Stimulated activated CD4-positive, alpha-beta T cell treated with anti-CD3 and anti-CD28 coated beads, Interleukin-15, amount 100 ng/mL, for 48 hours (primary cell): Measurements from ENCODE around the gene KRTAP4-7.
"Not testable (repeated sequence)": the region's sequence is repeated elsewhere in the genome, so short reads cannot be mapped to it uniquely, and the experiment has no call there.

ENCODE experiments used
- DNase-seq, 2 donors: peaks; one replicate each; pipeline ENCODE4 v3.0.0-alpha.2; 2020; ENCODE audit warnings: low read depth in 2 of 2

The KRTAP4-7 gene

DNA sequence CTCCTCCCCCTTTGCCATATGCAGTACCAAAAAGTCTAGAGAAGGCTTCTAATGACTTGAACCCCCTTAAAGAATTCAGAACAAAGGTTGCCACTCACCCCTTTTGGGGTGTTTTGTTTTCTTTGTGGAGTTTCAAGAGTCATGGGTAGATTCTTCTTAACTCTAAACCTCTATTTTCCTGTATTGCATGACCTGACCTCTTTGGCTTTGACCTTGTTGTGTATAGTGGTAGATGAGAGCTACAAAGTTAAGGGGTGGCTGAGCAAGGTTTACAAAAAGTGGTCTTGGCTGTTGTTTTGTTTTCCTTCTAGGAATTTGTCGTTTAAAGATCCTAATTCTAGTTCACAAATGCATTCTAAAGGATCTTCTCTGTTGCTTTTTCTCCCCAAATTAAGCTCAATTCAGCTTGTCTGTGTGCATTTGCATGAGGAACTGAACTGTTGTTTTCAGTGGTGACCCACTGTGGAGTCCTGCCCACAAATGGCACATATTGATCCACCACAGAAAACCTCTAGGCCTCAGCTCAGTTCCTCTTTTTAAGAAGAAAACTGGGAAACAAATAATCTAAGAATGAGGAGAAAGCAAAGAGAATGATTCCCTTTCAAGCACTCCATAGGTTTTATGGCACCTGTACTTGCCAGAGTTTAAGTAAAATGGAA lies 24.9 kb downstream of the KRTAP4-7 start:
- DNase-seq: not testable (repeated sequence)

DNA sequence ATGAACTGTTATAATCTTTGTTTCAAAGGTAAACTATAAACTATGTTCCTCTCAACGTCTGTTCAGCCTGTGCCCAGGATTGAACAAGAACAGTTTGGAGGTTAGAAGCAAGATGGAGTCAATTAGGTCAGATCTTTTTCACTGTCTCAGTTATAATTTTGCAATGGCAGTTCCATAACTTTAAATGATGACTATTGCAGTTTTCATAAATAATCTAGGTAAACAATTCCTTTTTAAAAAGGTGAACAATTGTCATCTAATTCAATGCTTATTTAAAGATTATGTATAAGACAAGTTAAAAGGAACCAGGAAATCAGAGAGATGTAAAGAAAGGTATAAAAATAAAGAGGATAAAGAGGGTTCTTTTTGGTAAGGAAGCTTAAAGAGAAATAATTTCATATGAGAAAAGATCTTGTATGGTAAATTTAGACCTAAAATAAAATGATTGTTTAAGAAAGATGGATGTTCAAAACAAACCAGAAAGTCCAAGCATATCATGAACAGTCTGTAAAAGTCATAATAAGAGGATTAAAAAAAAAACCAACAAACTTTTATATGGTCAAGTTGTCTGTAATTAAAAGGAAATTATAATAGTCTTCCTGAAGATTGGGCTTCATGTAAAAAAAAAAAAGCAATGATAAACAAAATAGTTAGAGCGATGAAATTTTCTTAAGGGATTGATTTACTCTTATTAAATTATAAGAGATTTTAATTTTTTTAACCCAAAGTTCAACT lies 27.4 kb downstream of the KRTAP4-7 start:
- no peak for DNase-seq

DNA sequence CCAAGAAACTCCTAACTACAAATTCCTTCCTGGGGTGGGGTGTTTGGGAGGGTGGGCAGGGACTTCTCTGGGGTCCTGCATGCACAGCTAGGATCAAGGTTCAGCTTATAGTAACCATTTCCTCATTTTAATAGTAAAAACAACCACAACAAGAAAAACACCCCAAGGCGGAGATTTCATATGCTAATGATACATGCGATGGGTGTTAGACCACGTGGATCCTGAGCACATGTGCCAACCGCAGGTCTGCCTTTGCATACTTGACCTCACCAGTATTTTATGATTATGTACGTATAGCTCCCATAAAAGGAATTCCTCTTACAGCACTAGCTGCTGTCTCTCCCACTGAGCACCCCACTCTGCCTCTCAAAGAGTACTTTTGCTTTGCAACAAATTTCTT lies 32.3 kb downstream of the KRTAP4-7 start:
- DNase-seq: no peak

DNA sequence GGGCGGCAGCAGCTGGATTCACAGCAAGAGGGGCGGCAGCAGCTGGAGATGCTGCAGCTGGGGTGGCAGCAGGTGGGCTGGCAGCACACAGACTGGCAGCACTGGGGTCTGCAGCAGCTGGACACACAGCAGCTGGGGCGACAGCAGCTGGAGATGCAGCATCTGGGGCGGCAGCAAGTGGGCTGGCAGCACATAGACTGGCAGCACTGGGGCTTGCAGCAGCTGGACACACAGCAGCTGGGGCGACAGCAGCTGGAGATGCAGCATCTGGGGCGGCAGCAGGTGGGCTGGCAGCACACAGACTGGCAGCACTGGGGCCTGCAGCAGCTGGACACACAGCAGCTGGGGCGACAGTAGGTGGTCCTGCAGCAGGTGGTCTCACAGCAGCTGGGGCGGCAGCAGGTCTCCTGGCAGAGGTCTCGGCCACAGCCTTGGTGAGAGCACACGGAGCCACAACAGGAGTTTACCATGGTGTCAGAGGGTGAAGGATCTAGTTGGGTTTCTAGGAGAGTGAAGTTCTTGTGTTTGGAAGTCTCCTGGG lies 34.0 kb downstream of the KRTAP4-7 start, which contains the start of gene KRTAP4-11:
Gene KRTAP4-11 (minus strand): TSS at position 528 of the 541 bp plus-strand sequence. CDS start 58 bp downstream, at position 470.
- not testable (repeated sequence) for DNase-seq

DNA sequence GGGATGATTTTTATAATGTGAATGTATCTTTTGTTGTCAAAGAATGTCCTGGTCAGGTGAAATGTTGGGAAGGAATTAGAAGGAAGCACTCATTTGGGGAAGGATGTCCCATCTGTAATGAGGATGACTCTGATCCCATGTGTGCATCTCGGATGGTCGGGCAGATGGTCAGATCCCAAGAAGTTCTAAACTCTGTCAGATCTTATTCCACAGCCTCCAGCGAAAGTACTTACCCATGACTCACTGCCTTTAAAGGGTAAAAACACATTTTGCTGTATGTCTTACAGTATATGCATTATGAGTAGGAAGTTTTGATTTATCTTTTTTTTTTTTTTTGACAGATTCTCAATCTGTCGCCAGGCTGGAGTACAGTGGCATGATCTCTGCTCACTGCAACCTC lies 34.8 kb downstream of the KRTAP4-7 start:
- DNase-seq: no peak

DNA sequence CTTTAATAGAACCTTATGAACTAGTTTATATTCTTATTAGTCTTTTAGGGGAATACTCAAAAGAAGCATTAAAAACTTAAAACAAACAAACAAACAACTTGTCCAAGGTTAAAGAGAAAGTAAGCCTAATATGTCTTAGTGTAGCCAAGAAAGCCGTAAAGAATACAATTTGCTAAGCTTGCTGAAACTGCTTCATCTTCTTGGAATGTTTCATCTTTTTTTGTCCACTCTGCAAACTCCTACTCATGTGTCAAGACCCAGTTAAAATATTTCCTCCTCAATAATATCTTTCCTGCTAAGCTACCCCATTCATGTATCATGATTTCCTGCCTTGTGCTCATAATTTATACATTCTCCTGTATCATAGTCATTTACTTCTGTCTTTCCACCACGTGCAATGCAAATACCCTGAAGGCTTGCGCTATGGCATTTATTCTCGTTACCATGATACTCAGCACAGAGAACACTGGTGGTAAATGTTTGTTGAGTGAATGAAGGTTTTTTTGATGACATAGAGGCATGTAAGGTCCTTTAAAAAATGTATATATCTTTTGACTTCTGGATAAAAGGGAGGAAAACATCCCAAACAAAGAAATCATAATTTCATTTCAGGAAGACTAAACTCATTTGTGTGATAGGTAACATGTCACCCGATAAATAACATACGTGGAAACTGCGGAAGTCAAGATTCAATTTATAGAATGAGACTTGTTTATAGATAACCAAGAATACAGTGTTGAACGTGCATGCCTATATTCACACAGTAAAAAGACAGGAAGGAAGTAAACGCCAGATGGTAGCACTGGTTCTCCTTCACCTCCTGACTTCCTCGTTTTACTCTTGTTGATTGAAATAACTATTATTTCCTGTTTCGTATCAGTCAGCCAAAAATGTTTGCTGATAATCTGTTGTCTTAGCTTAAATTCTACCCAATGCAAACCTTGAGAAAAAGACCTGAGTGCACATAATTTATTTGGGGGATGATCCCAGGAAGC lies 36.0 kb downstream of the KRTAP4-7 start:
- not testable (repeated sequence) for DNase-seq

DNA sequence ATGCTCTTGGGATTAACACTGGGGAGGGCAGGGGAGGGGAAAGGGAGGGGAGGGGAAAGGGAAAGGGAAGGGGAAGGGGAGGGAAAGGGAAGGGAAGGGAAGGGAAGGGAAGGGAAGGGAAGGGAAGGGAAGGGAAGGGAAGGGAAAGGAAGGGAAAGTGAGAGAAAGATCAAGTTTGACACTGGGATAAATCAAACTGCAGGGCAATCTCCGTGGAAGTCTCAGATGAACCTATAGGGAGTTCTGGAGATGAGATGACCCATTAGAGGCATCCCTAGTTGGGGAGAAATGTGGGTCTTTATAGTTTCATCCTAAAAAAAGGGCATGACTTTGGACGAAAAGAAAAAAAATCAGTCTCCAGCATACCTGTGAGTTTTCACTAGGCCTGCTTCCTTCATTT lies 37.8 kb downstream of the KRTAP4-7 start:
- DNase-seq: no peak

DNA sequence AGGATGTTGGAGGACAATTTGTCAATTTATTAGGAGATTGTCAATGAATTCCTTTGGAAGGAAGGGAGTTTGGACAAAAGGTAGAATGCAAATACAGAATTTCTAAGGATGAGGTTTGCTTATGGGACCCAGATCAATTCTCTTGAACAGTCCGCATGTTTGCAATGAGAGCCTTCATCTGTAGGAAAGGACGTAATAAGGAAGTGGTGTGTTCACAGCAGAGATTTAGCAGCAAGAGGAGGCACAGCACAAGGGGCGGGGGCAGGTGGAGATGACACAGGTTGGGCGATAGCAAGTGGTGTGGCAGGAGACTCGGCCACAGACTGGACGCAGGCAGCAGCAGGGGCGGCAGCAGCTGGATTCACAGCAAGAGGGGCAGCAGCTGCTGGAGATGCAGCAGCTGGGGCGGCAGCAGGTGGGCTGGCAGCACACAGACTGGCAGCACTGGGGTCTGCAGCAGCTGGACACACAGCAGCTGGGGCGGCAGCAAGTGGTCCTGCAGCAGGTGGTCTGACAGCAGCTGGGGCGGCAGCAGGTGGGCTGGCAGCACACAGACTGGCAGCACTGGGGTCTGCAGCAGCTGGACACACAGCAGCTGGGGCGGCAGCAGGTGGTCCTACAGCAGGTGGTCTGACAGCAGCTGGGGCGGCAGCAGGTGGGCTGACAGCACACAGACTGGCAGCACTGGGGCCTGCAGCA lies 39.5 kb downstream of the KRTAP4-7 start:
- not testable (repeated sequence) for DNase-seq

DNA sequence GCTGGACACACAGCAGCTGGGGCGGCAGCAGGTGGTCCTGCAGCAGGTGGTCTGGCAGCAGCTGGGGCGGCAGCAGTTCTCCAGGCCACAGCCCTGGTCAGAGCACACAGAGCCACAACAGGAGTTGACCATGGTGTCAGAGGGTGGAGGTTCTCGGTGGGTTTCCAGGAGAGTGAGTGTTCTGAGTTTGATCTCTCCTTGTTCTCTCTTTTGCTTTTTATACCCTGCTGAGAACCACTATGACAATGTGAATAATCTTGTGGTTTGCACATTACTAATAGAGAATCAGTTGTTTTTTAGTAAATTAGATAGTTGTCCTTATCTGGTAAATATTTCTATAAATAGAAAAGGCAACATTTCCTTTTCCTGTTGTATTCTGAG lies 40.0 kb downstream of the KRTAP4-7 start, which contains the start of gene KRTAP4-12:
Gene KRTAP4-12 (minus strand): TSS at position 192 of the 381 bp plus-strand sequence. CDS start 60 bp downstream, at position 132.
- DNase-seq: not testable (repeated sequence)

DNA sequence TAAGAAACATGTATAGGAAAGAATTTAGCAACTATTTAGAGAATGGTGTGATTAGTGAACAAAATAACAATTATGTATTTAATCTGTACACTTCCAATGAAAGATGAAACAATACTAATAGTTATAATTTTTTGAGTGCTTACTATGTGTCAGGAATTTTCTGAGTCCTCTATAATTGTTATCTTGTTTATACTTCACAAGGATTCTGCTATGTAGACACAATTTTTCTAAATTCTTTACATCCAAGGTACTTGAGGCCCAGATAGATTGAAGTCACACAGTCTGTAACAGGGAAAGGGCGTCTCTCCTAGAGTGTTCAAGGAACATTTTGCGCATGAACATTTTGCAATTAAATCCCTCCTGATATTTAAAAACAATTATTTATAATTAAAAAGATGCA lies 41.1 kb downstream of the KRTAP4-7 start:
- no peak for DNase-seq

DNA sequence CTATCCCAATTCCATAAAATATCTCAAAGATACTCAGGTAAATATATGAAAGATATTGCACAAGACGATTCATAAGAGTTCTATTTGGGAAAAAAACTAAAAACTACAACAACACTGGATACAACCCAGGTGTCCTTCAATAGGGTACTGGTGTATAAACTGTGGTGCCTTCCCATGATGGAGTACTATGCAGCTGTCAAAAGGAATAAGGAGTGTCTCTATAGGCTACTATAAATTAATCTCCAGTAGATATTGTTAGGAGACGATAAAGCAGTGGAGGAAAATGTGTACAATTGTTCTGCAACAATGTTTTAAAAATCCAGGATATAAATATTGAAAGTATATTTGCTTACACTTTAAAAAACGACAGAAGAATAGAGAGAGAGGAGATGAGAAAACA lies 42.5 kb downstream of the KRTAP4-7 start:
- DNase-seq: no peak

DNA sequence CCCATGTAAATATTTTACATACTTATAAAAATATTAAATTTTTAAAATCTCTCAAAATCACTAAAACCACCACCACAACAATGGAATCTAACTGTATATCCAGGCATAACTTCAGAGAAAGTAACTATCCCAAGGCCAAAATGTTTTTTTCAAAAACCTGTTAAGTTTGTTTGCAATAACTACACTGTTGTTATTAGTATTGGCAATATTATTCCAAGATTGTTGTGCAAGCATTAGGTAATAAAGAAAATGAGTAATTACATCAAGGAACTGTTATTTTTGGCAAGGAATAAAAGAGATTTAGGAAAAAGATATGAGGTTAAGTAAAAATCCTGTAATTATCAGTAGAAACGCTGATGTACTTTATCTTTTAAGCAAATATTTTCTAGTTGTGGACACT lies 43.4 kb downstream of the KRTAP4-7 start:
- no peak for DNase-seq

DNA sequence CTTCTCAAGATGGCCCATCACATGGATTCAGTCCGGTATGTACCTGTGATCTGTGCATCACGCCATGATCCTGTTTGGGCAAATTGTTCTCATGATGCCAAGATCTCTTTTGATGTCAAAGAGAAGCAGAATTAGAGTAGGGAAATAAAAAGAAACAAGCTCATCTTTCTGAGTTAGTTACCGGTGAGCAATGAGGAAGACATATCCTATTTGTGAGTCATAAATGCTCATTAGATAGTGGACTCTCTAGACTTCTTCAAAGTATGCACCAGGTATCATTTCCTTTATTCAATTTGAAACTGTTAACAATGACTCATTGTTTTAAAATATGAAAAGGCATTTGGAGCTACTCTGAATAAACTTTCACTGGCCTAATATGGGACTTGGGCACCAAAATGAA lies 48.0 kb downstream of the KRTAP4-7 start:
- no peak for DNase-seq

DNA sequence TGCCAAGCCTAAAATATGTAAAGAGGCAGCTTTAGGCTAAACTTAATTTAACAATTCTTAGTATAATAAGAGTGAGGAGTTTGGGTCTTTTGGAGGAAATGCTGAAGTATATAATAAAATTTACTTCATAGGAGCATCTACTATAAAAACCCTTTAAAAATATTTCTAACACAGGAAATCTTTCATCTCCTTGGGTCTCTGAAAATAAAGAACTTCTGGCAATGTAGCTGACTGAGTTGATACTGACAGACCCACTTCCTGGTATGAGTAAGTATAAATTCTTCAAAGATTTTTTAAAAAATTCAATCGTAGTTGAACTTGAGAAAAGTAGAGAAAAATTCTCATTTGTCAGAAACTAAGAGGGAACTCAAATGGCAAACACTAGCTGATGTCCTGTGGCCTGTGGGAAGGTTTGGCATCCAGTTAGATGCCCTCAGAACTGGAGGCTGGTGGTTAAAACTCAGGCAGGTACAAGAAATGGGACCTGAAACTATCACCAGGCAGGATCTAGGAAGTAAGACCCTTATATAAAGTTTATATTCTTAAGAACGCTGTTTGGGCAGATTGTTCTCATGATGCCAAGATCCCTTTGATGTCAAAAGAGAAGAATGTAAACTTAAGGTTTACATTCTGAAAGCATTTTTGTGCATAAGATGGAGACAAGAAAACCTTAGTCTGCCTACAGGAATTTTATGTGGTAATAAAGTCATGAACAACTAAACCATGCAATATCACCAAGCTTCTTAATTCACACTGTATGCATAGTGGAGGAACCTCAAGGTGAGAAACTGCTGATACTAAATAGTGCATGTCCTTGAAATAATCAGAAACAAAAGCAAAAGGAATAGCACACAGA lies 50.2 kb downstream of the KRTAP4-7 start:
- DNase-seq: no peak
